GM20431 (cell line): Measurements from ENCODE around the gene TMEM267.
"Not testable (repeated sequence)": the region's sequence is repeated elsewhere in the genome, so short reads cannot be mapped to it uniquely, and the experiment has no call there.

ENCODE experiments used
- in situ Hi-C: fragments of 300-500 bp; cut with MseI, MboI; formaldehyde crosslinking; loops from one replicate; pipeline ENCODE4 v1.15.0; 2020; ENCODE audit warnings: low sequenced_read_pairs; ENCODE audit not compliant: unreplicated experiment

TMEM267 gene

DNA sequence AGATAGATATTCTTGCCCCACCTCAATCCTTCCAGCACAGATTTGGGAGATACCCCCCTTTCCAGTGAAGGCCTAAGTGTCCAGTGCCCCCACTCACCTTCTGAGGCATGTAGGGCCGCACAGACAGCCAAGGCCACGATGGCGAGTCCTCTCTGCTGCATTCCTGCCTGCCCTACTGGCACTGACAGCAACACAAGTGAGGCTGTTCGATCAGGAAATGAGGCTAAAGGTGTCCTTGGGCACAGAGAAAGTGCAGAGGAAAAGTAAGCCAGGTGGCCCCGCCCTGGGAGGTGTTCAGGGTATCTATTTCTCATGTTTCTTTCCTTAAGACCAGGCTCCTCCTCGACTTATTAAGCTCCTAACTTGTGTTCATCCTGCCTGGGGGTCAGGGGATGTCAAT, 71.5 kb downstream of the TMEM267 start, which contains the start of gene CCL28:
Gene CCL28, minus strand, starts transcription at position 236 of the 400 bp plus-strand sequence. Its CDS starts 75 bp downstream, at position 161.
- in situ Hi-C loops, result no loop called here

DNA sequence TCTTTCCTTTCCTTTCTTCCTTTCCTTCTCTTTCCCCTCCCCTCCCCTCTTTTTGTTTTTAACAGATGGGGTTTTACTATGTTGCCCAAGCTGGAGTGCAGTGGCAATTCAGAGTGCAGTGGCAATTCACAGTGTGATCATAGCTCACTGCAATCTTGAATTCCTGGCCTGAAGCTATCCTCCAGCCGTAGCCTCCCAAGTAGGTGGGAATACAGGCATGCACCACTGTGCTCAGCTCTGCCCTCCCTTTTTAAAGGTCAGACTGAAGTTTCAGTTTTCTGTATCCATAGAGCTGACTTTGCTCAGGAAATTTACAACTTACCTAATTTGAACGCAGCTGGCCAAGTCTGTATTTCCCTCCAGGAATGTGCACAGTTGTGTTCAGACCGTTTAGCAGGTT, 72.2 kb downstream of the TMEM267 start:
- in situ Hi-C loops, result no loop called here

DNA sequence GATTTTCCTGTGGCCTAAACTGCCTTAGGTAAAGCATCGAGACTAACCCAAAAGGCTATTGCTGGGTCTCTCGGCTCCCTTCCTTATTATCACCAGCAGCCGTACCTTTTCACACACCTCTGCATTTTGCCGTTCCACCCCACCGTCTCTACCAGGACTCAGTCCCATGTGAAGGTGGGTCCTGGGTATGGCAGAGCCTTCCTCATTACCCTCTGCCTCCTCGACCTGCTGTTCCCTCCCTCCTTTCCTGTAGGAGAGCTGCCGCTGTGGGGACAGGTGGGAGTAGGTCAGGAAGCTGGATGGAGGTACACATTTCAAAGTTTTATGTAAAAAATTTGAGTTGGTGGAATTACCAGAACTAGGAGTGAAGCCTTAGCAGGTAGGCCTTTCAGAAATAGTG, 73.3 kb downstream of the TMEM267 start:
- in situ Hi-C loops, result no loop called here

DNA sequence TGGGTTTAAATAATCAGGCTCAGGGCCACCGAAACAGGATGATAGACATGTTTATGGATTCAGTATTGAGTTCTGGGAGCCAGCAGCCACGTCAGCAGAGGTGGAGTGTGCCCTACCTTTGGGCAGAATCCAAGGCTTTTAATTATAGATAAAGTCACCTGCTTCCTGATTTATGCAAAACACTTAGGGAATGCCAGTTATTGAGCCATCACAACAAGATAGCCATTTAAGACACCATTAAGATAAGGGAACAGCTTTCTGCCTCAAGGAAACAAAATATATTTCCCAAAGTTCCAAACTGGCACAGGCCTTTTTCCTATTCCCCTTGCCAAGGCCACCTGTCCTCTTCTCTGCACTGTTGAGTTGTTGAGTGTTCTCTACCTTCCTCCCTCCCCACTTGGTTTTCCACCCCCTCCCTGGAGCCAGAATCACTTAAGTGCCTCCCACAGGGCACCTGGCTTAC, 73.8 kb downstream of the TMEM267 start:
- in situ Hi-C loops, result no loop called here

DNA sequence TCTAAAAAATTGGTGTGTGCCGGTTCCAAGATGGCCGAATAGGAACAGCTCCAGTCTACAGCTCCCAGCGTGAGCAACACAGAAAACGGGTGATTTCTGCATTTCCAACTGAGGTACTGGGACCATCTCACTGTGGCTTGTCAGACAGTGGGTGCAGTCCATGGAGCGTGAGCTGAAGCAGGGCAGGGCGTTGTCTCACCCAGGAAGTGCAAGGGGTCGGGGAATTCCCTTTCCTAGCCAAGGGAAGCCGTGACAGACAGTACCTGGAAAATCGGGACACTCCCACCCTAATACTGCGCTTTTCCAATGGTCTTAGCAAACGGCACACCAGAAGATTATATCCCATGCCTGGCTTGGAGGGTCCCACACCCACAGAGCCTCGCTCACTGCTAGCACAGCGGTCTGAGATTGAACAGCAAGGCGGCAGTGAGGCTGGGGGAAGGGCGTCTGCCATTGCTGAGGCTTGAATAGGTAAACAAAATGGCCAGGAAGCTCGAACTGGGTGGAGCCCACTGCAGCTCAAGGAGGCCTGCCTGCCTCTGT, 81.1 kb downstream of the TMEM267 start:
- in situ Hi-C loops, result not testable (repeated sequence)

DNA sequence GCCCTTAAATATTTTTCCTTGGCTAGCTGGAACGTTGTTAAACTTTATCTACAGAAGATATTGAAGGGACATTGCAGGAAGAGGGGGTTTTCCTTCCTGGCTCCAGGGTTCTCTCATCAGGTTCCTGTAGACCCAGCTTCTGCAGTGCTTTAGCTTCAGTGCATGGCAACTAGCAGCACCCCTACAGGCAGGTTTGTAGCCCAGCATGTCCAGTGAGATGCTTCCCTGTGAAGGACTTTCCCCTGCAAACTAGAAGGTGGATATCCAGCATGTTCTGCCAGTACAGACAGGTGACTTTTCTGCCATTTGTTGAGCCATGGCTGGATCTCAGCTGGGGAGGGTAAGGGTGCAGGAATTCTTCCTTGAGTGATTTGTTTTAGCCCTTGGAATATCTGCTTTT, 81.8 kb downstream of the TMEM267 start:
- in situ Hi-C loops, result no loop called here

DNA sequence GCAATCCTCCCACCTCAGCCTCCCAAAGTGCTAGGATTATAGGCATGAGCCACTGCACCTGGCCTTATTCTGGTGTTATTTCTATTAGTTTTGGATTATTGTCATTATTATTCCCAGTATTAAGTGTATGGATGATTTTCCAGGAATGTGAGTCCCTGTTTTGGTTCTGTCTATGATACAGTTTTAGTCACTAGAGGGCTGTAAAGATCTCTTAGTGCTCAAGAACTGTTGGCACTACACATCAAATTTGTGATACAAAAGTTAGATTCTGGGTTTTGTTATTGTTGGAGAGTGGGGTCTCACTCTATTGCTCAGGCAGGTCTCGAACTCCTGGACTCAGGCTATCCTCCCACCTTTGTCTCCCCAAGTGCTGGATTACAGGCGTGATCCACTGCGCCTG, 83.6 kb downstream of the TMEM267 start:
- in situ Hi-C loops, result no loop called here

DNA sequence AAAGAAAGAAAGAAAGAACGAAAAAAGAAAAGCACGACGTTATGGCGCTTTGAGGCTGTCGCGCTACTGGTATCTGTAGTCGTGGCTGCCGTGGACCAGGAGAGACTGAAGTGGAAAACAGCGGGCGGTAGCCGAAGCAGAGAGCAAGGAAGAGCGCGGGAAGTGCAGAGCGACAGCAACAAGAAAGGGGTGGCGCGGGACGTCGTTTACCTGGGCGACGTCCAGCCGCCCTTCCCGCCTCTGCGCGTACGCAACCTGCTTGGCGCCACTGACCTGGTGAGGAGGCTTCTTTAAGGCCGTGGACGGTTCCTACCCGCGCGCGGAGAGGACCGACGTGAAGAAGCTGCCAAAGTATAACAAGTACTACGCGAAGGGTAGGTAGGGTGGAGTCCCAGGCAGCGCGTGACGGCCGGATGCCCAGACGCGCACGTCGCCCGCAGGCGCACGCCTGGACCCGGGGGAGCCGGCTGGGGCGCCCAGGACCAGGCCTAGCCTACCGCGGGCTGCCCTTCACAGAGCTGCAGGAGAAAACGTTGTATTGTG, 86.8 kb downstream of the TMEM267 start:
- in situ Hi-C loops, result loop anchor here (25.0 kb wide), 2 partner anchors 185 to 310 kb away; no protein-coding TSS in a partner anchor
